H1 (cell line): ENCODE data around the gene TIGD1.

Source experiments
- EP300 ChIP-seq, 2 experiments: IDR thresholded peaks; 1 replicate in 1 of 2; 2 replicates in 1 of 2; pipeline ENCODE4 v1.6.1; 2011 to 2012; ENCODE audit warnings: low read depth in 2 of 2, low read length in 2 of 2, mild to moderate bottlenecking in 2 of 2, borderline replicate concordance in 1 of 2, inconsistent platforms in 1 of 2, moderate library complexity in 1 of 2
- EZH2 ChIP-seq: fragments of 200-600 bp; sonication (generic); IDR thresholded peaks from 2 replicates; pipeline ENCODE4 v1.7.1; 2012; ENCODE audit warnings: low read depth, mild to moderate bottlenecking, moderate library complexity, low read length, inconsistent platforms; ENCODE audit not compliant: severe bottlenecking
- NRF1 ChIP-seq: IDR thresholded peaks from 2 replicates; pipeline ENCODE4 v1.6.1; 2011; ENCODE audit warnings: mild to moderate bottlenecking, low read depth, low read length, improper control_type of control experiment
- POLR2A ChIP-seq, 2 experiments: IDR thresholded peaks; 1 replicate in 1 of 2; 2 replicates in 1 of 2; pipeline ENCODE4 v1.6.1; 2011; ENCODE audit warnings: low read depth in 2 of 2, low read length in 2 of 2, mild to moderate bottlenecking in 2 of 2; ENCODE audit errors: control extremely low read depth in 1 of 2
- SUZ12 ChIP-seq: fragments of 200-600 bp; sonication (generic); IDR thresholded peaks from 2 replicates; pipeline ENCODE4 v1.6.1; 2012; ENCODE audit warnings: mild to moderate bottlenecking, inconsistent platforms, low read length, moderate library complexity, mixed read lengths
- TAF1 ChIP-seq: IDR thresholded peaks from 2 replicates; pipeline ENCODE4 v1.6.1; 2011; ENCODE audit warnings: mild to moderate bottlenecking, low read depth, low read length
- TF ChIP-seq, protein P1 (sequence below): IDR thresholded peaks from 2 replicates; pipeline ENCODE4 v1.6.1; 2012; ENCODE audit warnings: low read length, inconsistent platforms
- TF ChIP-seq, protein P2 (sequence below), 3 experiments: IDR thresholded peaks; 1 replicate in 2 of 3; 2 replicates in 1 of 3; pipeline versions ENCODE4 v1.5.1 to v1.6.1; 2011; ENCODE audit warnings: low read length in 3 of 3, mild to moderate bottlenecking in 3 of 3, inconsistent platforms in 2 of 3, low read depth in 1 of 3, moderate library complexity in 1 of 3; ENCODE audit not compliant: insufficient read depth in 1 of 3; ENCODE audit errors: control extremely low read depth in 1 of 3
- TF ChIP-seq, protein P3 (sequence below): IDR thresholded peaks from 2 replicates; pipeline ENCODE4 v1.6.1; 2011; ENCODE audit warnings: low read length, improper control_type of control experiment

DNA sequence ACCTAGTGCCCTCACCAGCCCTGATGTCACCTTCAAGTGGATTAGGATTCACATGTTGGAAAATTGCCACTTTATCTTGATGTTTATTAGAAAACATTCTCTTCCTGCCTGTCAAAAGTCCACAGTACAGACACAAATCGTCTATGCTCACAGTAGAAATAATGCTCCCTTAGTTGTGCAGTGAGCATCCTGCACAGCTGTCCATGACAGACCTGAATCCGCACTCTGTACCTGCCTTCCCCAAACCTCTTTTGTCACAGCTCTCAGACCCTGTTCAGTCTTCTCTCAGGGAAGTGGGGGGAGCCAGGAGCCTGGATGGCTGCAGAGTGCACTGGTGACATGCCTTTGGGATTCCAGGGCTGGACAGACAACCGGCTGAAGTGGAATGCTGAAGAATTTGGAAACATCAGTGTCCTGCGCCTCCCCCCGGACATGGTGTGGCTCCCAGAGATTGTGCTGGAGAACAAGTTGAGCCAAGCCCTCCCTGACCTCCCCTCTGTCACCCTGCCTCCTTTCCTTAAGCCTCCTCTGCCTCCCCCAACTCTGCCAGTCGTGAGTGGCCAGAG is 22.4 kb downstream of the TIGD1 start:
- TF ChIP-seq, protein P1, sequence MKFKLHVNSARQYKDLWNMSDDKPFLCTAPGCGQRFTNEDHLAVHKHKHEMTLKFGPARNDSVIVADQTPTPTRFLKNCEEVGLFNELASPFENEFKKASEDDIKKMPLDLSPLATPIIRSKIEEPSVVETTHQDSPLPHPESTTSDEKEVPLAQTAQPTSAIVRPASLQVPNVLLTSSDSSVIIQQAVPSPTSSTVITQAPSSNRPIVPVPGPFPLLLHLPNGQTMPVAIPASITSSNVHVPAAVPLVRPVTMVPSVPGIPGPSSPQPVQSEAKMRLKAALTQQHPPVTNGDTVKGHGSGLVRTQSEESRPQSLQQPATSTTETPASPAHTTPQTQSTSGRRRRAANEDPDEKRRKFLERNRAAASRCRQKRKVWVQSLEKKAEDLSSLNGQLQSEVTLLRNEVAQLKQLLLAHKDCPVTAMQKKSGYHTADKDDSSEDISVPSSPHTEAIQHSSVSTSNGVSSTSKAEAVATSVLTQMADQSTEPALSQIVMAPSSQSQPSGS = no peak
- TF ChIP-seq POLR2A (IDR thresholded peaks at IDR 0.05; ENCODE audit: control extremely low read depth in 1 of 2, low read depth in 2 of 2, low read length in 2 of 2) (no peak), NRF1 (no peak), EZH2 (no peak), SUZ12 (no peak), TAF1 (no peak), EP300 (IDR thresholded peaks at IDR 0.05; ENCODE audit: borderline replicate concordance in 1 of 2, low read depth in 2 of 2, low read length in 2 of 2) (no peak)
- TF ChIP-seq, protein P2, sequence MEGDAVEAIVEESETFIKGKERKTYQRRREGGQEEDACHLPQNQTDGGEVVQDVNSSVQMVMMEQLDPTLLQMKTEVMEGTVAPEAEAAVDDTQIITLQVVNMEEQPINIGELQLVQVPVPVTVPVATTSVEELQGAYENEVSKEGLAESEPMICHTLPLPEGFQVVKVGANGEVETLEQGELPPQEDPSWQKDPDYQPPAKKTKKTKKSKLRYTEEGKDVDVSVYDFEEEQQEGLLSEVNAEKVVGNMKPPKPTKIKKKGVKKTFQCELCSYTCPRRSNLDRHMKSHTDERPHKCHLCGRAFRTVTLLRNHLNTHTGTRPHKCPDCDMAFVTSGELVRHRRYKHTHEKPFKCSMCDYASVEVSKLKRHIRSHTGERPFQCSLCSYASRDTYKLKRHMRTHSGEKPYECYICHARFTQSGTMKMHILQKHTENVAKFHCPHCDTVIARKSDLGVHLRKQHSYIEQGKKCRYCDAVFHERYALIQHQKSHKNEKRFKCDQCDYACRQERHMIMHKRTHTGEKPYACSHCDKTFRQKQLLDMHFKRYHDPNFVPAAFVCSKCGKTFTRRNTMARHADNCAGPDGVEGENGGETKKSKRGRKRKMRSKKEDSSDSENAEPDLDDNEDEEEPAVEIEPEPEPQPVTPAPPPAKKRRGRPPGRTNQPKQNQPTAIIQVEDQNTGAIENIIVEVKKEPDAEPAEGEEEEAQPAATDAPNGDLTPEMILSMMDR (IDR thresholded peaks at IDR 0.05; ENCODE audit: control extremely low read depth in 1 of 3, insufficient read depth in 1 of 3, low read depth in 1 of 3, low read length in 3 of 3) = no peak
- TF ChIP-seq, protein P3, sequence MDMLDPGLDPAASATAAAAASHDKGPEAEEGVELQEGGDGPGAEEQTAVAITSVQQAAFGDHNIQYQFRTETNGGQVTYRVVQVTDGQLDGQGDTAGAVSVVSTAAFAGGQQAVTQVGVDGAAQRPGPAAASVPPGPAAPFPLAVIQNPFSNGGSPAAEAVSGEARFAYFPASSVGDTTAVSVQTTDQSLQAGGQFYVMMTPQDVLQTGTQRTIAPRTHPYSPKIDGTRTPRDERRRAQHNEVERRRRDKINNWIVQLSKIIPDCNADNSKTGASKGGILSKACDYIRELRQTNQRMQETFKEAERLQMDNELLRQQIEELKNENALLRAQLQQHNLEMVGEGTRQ = no peak
